ENCODE data around the gene SMCO4. TPM values are rescaled to one million over a fixed set of nuclear protein-coding genes. Genes with fewer than 3 reads are reported as not detected.

SMCO4 gene
- total RNA-seq, 4 donors from 2014 or later, result 3.1 to 18.1 (median 10.2) TPM

DNA sequence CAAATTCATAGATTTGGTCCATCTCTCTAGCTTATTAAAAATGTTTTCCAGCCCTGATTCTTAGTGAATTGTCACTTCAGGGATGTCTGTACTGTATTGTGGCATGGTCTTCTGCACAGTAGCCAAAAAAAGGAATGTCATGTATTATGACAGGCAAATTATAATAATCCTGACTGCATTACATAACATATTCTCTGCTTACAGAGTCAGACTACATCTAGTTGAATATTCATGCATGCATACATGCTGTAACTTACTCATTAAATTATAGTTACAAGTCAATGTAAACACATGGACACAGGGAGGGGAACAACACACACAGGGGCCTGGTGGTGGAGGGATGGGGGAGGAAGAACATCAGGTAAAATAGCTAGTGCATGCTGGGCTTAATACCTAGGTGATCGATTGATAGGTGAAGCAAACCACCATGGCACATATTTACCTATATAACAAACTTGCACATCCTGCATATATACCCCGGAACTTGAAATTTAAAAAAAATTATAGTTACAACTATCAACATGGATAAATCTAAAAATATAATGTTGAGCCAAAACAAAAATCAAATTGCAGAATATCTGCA is 31.5 kb upstream of the SMCO4 start:
- Histone ChIP-seq H3K27me3 (no peaks in the 10 kb centered on the region), H3K27ac (no peak overlapping the region), H3K4me3 (no peak overlapping the region), H3K36me3 (no peaks in the 10 kb centered on the region), H3K9me3 (no peaks in the 10 kb centered on the region), H3K4me1 (peaks cover 17 to 24% of the 10 kb centered on the region in 2 donors)
- ATAC-seq, result no peak
- TF ChIP-seq, protein P1, sequence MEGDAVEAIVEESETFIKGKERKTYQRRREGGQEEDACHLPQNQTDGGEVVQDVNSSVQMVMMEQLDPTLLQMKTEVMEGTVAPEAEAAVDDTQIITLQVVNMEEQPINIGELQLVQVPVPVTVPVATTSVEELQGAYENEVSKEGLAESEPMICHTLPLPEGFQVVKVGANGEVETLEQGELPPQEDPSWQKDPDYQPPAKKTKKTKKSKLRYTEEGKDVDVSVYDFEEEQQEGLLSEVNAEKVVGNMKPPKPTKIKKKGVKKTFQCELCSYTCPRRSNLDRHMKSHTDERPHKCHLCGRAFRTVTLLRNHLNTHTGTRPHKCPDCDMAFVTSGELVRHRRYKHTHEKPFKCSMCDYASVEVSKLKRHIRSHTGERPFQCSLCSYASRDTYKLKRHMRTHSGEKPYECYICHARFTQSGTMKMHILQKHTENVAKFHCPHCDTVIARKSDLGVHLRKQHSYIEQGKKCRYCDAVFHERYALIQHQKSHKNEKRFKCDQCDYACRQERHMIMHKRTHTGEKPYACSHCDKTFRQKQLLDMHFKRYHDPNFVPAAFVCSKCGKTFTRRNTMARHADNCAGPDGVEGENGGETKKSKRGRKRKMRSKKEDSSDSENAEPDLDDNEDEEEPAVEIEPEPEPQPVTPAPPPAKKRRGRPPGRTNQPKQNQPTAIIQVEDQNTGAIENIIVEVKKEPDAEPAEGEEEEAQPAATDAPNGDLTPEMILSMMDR (IDR thresholded peaks at IDR 0.05 in 4 of 5, conservative IDR thresholded peaks at IDR 0.05 in 1 of 5), result no peak
- no peak for TF ChIP-seq POLR2A (IDR thresholded peaks at IDR 0.05)
- no peak for DNase-seq
- in situ Hi-C loops (cut with MboI; ENCODE audit: low sequenced_read_pairs in 4 of 4) (no loop called here), intact Hi-C loops (cut with DNase I; ENCODE audit: low total_unique reads) (no loop called here)

DNA sequence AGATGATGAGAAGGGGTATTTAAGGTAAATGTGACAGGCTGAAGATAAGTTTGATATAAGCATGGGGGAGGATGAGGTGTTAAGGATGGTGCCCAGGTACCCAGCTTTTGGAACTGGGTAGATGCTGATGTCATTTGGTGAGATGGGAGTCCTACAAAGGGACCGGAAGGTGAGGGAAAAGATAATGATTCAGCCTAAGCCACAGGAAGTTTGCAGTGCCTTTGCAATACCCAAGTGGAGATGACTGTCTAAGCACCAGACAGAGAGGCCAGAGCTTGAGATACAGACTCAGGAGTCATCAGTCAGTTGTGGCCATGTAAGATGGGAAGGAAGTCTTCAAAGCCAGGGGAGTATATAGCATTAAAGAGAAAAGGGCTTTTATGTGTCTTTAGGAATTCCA is 30.0 kb upstream of the SMCO4 start:
- Histone ChIP-seq H3K9me3 (no peaks in the 10 kb centered on the region), H3K27me3 (no peaks in the 10 kb centered on the region), H3K4me3 (no peak overlapping the region), H3K4me1 (peaks cover 25 to 34% of the 10 kb centered on the region in 2 donors), H3K27ac (no peak overlapping the region), H3K36me3 (no peaks in the 10 kb centered on the region)
- no peak for TF ChIP-seq POLR2A (IDR thresholded peaks at IDR 0.05)
- TF ChIP-seq, protein P1 (IDR thresholded peaks at IDR 0.05 in 4 of 5, conservative IDR thresholded peaks at IDR 0.05 in 1 of 5), result no peak
- no peak for DNase-seq
- ATAC-seq, result no peak
- in situ Hi-C loops (cut with MboI; ENCODE audit: low sequenced_read_pairs in 4 of 4) (no loop called here), intact Hi-C loops (cut with DNase I; ENCODE audit: low total_unique reads) (no loop called here)

DNA sequence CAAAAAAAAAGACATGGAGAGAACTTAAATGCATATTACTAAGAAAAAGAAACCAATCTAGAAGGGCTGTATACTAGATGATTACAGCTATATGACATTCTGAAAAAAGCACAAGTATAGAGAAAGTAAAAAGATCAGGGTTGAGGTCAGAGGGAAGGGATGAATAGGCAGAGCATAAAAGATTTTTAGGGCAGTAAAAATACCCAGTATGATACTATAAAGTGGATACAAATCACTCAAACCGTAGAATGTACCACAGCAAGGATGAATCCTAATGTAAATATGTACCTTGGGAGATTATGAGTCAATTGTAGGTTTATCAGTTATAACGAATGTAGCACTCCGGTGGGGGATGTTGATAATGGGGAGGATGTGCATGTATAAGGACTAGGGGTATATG is 29.4 kb upstream of the SMCO4 start:
- Histone ChIP-seq H3K27me3 (no peaks in the 10 kb centered on the region), H3K27ac (no peak overlapping the region), H3K4me3 (no peak overlapping the region), H3K36me3 (no peaks in the 10 kb centered on the region), H3K9me3 (no peaks in the 10 kb centered on the region), H3K4me1 (peaks cover 31 to 38% of the 10 kb centered on the region in 2 donors)
- ATAC-seq (no peak), DNase-seq (no peak)
- in situ Hi-C loops (cut with MboI; ENCODE audit: low sequenced_read_pairs in 4 of 4), result no loop called here
- intact Hi-C loops (cut with DNase I; ENCODE audit: low total_unique reads), result no loop called here
- TF ChIP-seq, protein P1 (IDR thresholded peaks at IDR 0.05 in 4 of 5, conservative IDR thresholded peaks at IDR 0.05 in 1 of 5), result no peak
- TF ChIP-seq POLR2A (IDR thresholded peaks at IDR 0.05), result no peak

DNA sequence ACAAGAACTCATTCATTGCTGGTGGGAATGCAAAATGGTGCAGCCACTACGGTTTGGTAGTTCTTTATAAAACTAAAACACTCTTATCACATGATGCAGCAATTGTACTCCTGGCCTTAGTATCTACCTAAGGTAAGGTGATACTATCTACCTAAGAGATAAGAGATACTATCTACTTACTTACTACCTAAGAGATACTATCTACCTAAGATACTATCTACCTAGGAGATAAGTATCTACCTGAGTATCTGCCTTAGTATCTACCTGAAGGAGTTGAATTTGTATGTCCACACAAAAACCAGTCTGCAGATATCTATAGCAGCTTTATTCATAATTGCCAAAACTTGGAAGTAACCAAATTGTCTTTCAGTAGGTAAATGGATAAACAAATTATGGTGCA is 29.0 kb upstream of the SMCO4 start:
- DNase-seq (no peak), ATAC-seq (no peak)
- Histone ChIP-seq H3K4me3 (no peak overlapping the region), H3K9me3 (no peaks in the 10 kb centered on the region), H3K36me3 (no peaks in the 10 kb centered on the region), H3K27me3 (no peaks in the 10 kb centered on the region), H3K4me1 (peaks cover 32 to 38% of the 10 kb centered on the region in 2 donors), H3K27ac (no peak overlapping the region)
- intact Hi-C loops (cut with DNase I; ENCODE audit: low total_unique reads) (no loop called here), in situ Hi-C loops (cut with MboI; ENCODE audit: low sequenced_read_pairs in 4 of 4) (no loop called here)
- TF ChIP-seq, protein P1 (IDR thresholded peaks at IDR 0.05 in 4 of 5, conservative IDR thresholded peaks at IDR 0.05 in 1 of 5), result no peak
- TF ChIP-seq POLR2A (IDR thresholded peaks at IDR 0.05), result no peak

DNA sequence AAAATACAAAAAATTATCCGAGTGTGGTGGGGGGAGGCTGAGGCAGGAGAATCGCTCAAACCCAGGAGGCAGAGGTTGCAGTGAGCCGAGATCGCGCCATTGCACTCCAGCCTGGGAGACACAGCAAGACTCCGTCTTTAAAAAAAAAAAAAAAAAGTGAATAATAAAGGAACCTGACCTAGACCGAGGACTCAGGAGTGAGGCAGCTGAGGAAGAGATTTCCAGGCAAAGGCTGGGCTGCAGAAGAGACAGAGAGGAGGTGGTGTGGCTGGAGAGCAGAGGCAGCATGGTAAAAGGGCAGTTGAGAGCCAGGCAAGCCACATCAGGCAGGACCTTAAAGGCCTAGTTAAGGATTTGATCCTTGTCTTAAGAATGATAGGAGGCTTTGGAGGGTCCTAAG is 28.4 kb upstream of the SMCO4 start:
- intact Hi-C loops (cut with DNase I; ENCODE audit: low total_unique reads) (no loop called here), in situ Hi-C loops (cut with MboI; ENCODE audit: low sequenced_read_pairs in 4 of 4) (no loop called here)
- H3K4me3 ChIP-seq, result no peak overlapping the region
- H3K27me3 ChIP-seq, result no peaks in the 10 kb centered on the region
- H3K27ac ChIP-seq, result peak overlapping the region in 1 of 4 donors; percentile 67
- ATAC-seq (no peak), DNase-seq (no peak)
- no peaks in the 10 kb centered on the region for H3K36me3 ChIP-seq
- peaks cover 29 to 36% of the 10 kb centered on the region in 2 donors for H3K4me1 ChIP-seq
- H3K9me3 ChIP-seq, result no peaks in the 10 kb centered on the region
- TF ChIP-seq, protein P1 (IDR thresholded peaks at IDR 0.05 in 4 of 5, conservative IDR thresholded peaks at IDR 0.05 in 1 of 5), result no peak
- TF ChIP-seq POLR2A (IDR thresholded peaks at IDR 0.05), result no peak
